OCI-LY3 (cell line): ENCODE data around the gene IL23A.

ENCODE experiments used
- EZH2phosphoT487 ChIP-seq: fragments of 200-600 bp; shearing (Covaris generic); IDR thresholded peaks from 2 replicates; pipeline ENCODE4 v1.6.1; 2018; ENCODE audit warnings: antibody characterized with exemption, mixed run types, low read depth
- TF ChIP-seq, protein P1 (sequence below): fragments of 200-600, 300-600 bp; sonication (generic); IDR thresholded peaks from 2 replicates; pipeline ENCODE4 v1.5.1; 2014; ENCODE audit warnings: antibody characterized with exemption, low read length, low read depth

DNA sequence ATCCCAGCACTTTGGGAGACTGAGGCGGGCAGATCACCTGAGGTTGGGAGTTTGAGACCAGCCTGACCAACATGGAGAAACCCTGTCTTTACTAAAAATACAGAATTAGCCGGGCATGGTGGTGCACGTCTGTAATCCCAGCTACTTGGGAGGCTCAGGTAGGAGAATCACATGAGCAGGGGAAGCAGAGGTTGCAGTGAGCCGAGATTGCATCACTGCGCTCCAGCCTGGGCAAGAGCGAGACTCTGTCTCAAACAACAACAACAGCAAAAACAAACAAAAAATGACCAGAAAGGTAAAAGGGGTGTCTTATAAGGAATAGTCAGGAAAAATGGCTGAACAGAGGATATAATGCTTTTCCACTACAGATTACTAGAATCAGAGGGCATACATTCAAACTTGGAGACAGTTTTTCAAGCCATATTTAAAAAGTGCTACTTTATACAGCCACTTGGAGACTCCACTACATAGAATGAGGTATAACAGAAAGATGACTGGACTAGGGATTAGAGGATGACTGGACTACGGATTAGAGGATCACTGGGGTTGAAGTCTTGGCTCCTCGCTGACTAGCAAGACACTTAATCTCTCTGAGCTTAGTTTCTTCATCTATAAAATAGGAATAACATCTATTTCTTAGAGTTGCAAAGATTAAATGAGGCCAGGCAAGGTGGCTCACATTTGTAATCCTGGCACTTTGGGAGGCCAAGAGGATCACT, 33.7 kb upstream of the IL23A start:
- TF ChIP-seq, protein P1, sequence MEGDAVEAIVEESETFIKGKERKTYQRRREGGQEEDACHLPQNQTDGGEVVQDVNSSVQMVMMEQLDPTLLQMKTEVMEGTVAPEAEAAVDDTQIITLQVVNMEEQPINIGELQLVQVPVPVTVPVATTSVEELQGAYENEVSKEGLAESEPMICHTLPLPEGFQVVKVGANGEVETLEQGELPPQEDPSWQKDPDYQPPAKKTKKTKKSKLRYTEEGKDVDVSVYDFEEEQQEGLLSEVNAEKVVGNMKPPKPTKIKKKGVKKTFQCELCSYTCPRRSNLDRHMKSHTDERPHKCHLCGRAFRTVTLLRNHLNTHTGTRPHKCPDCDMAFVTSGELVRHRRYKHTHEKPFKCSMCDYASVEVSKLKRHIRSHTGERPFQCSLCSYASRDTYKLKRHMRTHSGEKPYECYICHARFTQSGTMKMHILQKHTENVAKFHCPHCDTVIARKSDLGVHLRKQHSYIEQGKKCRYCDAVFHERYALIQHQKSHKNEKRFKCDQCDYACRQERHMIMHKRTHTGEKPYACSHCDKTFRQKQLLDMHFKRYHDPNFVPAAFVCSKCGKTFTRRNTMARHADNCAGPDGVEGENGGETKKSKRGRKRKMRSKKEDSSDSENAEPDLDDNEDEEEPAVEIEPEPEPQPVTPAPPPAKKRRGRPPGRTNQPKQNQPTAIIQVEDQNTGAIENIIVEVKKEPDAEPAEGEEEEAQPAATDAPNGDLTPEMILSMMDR: no peak
- no peak for TF ChIP-seq EZH2phosphoT487
